GM18517 (cell line): ENCODE measurements around the gene ZNF419.

ENCODE experiments used
- ATAC-seq: cut with Tn5 transposase; IDR thresholded peaks from one replicate; pipeline ENCODE4 v1.9.1; 2021; ENCODE audit warnings: mild to moderate bottlenecking, moderate library complexity; ENCODE audit not compliant: unreplicated experiment

ZNF419 gene

DNA sequence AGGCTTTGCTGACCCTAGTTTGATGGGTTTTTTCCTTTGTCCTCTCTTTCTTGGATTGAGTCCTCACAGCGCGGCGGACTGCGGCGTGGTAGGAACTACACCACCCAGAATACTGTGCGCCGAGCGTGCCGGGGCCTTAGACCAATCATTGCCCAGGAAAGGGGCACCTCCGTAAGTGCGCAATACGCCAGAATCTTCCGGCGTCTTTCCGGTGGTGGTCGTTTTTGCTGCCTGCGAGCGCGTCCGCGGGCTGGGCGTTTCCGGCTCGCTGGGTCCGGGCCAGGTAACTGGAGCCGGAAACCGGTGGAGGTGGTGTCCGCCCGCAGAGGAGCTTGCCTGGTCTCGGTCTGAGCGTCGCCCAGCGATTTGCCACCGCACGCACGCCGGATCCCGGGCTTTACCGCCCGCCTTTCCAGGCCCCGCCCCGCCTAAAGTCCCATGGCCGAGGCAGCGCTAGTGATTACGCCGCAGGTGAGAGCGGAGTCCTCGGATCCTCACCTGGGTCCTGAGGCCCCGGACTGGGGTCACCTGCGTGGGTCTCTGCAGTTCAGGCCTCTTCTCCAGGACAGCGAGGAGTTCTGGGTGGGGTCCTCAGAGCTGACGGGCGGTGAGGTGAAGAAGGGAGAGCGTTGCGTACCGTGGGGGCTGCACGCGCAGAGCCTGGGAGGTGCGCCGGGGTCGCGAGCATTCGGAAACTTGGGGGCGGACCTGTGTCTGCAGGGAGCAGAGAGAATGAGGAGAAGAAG is 39.8 kb downstream of the ZNF419 start, which contains the start of gene ZNF549:
Gene ZNF549, plus strand, starts transcription at position 221 of the 746 bp plus-strand sequence. Its CDS starts 218 bp downstream, at position 439.
- peak; percentile 91 for ATAC-seq

- no peak for ATAC-seq
These were observed 50.5 kb downstream of the ZNF419 start for GRCh38 chr19:57537953-57538547.
